Activated T-helper 2 cell treated with anti-CD3 and anti-CD28 coated beads, Interferon-gamma antibody, Interleukin-2, Interleukin-4, amounts not matched to agents 10 μg/mL and 5 μg/mL and 100 μg/mL, durations not matched to agents 14 hours and 24 hours and 36 hours (primary cell): ENCODE results near the gene JSRP1. TPM values are rescaled to one million over a fixed set of nuclear protein-coding genes. Genes with fewer than 3 reads are reported as not detected.

ENCODE experiments used
- DNase-seq: peaks from one replicate; pipeline ENCODE4 v3.0.0; 2021; ENCODE audit warnings: low spot score
- H3K27ac Mint-ChIP-seq: one replicate; pipeline ENCODE4 v1.8.0; 2021; ENCODE audit warnings: mixed read lengths
- H3K27me3 Mint-ChIP-seq: one replicate; pipeline ENCODE4 v1.8.0; 2021; ENCODE audit warnings: low read depth, mixed read lengths
- H3K36me3 Mint-ChIP-seq: one replicate; pipeline ENCODE4 v1.8.0; 2021; ENCODE audit warnings: low read depth, mixed read lengths
- H3K4me1 Mint-ChIP-seq: one replicate; pipeline ENCODE4 v1.8.0; 2021; ENCODE audit warnings: low read depth, mixed read lengths
- H3K4me3 Mint-ChIP-seq: one replicate; pipeline ENCODE4 v1.8.0; 2021; ENCODE audit warnings: low read depth, mild to moderate bottlenecking, moderate library complexity, mixed read lengths
- H3K9me3 Mint-ChIP-seq: one replicate; pipeline ENCODE4 v1.8.0; 2021; ENCODE audit warnings: mixed read lengths
- intact Hi-C: fragments of 100-400 bp; cut with micrococcal nuclease; formaldehyde crosslinking; loops from one replicate; pipeline ENCODE4 v1.15.1; 2023
- total RNA-seq: library from RNA; stranded (reverse); gene quantifications from 2 replicates; pipeline ENCODE4 v1.2.3, GENCODE V29; 2022

Gene JSRP1, protein sequence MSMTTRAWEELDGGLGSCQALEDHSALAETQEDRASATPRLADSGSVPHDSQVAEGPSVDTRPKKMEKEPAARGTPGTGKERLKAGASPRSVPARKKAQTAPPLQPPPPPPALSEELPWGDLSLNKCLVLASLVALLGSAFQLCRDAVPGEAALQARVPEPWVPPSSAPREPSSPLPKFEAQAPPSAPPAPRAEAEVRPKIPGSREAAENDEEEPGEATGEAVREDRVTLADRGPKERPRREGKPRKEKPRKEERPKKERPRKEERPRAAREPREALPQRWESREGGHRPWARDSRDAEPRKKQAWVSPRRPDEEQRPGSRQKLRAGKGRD
- total RNA-seq, result 0.21 and 0.67 TPM in 2 replicates

DNA sequence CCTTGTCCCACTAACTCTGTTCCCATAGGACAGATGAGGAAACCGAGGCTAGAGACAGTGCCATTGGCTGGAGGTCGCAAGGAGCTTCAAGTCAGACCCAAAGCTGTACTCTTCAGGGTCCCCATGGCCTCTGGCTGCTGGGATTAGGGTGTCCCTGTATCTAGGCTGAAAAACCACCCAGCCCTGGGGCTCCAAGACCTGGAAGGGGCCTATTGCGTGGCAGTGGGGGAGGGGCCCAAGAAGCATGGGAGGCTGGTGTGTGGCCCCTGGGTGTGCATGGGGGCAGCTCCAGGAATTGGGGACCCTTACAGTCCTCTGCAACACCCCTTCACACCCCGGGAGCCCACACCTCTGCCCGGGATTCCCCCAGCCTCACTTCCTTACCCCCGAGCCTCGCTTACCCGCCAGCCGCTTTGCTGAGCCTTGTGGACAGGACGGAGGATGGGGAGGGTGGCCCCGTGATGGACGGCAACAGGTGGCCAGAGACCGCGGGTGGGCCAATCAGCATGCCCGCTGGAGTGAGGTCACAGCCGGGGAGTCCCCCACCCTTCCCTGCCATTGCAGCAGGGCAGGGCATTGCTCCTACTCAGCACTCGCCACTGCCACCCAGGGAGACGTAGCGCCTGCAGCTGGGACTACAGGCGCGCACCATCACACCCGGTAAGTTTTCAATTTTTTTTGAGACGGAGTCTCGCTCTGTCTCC lies at the start of gene JSRP1:
JSRP1 (minus strand) TSS at position 436 of the 704 bp plus-strand sequence. CDS start 1,103 bp downstream, outside the sequence.
- Mint-ChIP-seq H3K4me1 (peaks cover 16% of the 10 kb centered on the region), H3K36me3 (no peaks in the 10 kb centered on the region), H3K27ac (peak within 1 kb of the TSS; percentile 71), H3K9me3 (no peaks in the 10 kb centered on the region), H3K27me3 (peaks cover 12% of the 10 kb centered on the region), H3K4me3 (no peak within 1 kb of the TSS)
- intact Hi-C loops, result no loop called here
- DNase-seq, result no peak

DNA sequence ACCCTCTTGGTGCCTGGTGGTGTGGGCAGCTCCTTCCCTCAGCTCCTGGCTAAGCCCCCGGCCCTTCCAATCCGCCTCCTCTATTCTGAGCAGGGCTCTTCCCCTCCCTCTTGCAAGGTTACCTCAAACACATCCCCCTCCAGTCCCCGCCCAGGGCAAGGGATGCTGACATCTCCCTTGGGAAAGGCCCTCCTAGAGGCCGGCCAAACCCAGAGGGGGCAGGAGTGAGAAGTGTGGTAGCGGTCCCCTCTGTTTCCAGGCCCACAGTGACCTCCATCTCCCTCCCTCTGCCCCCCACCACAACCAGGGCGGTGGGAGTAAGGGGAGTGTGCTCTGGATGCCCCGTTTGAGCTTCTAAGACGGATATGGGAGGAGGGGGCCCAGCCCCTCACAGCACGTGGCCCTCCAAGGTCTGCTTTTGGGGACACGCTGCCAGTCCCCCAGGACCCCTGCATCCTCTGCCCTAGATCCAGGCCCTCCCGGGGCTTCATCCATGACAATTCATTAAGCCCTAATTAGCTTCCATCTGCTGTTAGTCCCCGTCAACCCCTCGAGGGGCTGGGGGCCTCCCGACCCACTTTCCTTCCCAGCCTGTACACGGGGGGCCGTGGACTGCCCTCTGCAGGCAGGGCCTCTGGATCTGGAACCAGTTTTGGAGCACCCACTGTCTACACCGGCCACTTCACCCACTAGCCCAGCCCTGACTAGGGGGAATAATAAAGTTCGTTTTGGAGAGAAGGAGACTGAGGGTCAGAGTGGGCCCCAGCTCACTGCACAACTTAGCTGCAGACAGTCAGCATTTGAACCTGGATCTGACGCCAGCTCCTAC lies 49.4 kb upstream of the JSRP1 start:
- Mint-ChIP-seq H3K36me3 (no peaks in the 10 kb centered on the region), H3K4me1 (peaks cover 7% of the 10 kb centered on the region), H3K27me3 (peaks cover 68% of the 10 kb centered on the region), H3K9me3 (no peaks in the 10 kb centered on the region), H3K4me3 (no peak overlapping the region), H3K27ac (no peak overlapping the region)
- no peak for DNase-seq
- intact Hi-C loops, result no loop called here

DNA sequence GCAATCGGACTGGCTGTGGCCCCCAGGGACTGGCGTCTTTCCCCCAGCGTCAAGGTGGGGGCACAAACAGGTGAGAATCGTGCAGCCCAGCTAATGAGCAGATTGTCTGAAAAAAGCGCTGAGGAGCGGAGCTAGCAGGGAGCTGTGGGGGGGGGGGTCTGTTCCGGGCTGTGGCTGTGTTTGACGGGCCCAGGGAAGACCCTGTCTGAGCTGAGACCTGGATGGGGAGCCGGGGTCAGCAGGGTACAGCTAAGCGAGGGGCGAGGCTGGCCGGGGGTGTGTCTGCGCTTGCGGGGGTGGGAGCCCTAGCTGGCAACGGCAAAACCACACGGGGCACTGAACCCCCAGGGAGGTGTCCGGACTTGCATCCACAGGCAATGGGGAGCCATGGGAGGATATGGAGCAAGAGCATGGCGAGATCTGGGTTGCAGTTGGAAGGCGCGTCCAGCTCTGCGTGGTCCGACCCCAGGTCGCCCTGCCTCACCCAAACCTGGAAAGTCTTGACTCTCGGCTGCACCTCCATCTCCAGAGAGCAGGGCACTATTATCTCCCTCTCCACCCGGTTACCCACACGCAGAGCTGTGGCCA lies 47.1 kb upstream of the JSRP1 start:
- intact Hi-C loops, result no loop called here
- Mint-ChIP-seq H3K4me1 (peaks cover 4% of the 10 kb centered on the region), H3K27ac (no peak overlapping the region), H3K4me3 (no peak overlapping the region), H3K27me3 (peaks cover 53% of the 10 kb centered on the region), H3K36me3 (no peaks in the 10 kb centered on the region), H3K9me3 (no peaks in the 10 kb centered on the region)
- no peak for DNase-seq

DNA sequence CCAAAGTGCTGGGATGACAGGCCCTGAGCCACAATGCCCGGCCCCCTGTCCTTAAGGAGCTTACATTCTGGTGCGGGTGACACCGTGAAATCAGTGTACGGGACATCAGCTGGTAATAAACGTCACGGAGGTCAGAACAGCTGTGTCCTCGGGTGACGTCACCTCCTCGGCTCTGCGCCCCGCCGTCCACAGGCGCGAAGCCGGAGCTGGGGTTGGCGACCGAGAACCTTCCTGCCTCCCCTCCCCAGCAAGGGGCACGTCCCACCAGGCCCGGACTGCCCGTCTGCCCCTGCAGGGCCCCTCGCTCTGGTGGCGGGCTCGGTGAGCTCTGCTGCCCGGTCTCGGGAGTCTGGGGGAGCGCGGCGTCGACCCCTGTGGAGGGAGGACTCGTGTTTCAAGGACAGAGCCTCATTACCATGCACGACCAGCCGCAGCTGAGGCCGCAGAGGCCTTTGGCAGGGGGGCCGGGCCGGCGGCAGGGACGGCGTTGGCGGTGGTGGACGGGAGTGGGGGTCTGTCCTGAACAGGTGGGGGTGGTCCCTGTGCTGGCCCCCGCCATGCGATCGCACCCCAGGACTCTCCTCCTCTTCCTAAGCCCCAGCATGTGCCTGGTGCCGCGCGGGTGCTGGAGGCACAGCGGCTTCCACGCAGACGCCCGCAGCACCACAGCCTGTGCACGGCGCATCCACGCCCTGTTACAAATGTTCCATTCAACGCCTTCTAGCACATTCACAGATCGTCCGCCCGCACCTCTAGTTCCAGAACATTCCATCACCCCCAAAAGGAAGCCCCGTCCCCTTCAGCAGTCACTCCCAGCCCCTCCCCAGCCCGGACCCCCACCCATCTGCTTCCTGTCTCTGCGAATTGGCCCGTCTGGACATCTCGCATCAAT lies 46.3 kb upstream of the JSRP1 start:
- H3K9me3 Mint-ChIP-seq, result no peaks in the 10 kb centered on the region
- intact Hi-C loops, result no loop called here
- DNase-seq, result no peak
- H3K4me1 Mint-ChIP-seq, result peaks cover 4% of the 10 kb centered on the region
- H3K27ac Mint-ChIP-seq, result no peak overlapping the region
- no peak overlapping the region for H3K4me3 Mint-ChIP-seq
- H3K27me3 Mint-ChIP-seq, result peaks cover 51% of the 10 kb centered on the region
- H3K36me3 Mint-ChIP-seq, result no peaks in the 10 kb centered on the region

GRCh38 chr19:2300533-2300932 lies 44.3 kb upstream of the JSRP1 start:
- Mint-ChIP-seq H3K27me3 (peaks cover 36% of the 10 kb centered on the region), H3K27ac (no peak overlapping the region), H3K4me1 (peaks cover 4% of the 10 kb centered on the region), H3K4me3 (no peak overlapping the region), H3K9me3 (no peaks in the 10 kb centered on the region), H3K36me3 (no peaks in the 10 kb centered on the region)
- DNase-seq, result no peak
- intact Hi-C loops, result no loop called here

DNA sequence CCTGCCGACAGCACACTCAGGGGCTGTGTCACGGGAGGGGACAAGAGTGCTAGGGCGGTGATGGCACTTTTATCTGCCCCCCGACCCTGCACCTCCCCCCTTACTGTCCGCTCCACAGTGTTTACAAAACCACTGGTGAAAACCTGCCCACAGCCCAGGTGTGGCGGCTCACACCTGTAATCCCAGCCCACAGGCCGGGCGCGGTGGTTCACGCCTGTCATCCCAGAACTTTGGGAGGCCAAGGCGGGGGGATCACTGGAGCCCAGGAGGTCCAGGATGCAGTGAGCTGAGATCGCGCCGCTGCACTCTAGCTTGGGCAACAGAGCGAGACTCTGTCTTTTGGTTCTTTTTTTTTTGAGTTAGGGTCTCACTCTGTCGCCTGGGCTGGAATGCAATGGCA lies 39.9 kb upstream of the JSRP1 start:
- DNase-seq, result no peak
- no peak overlapping the region for H3K27ac Mint-ChIP-seq
- no peak overlapping the region for H3K4me3 Mint-ChIP-seq
- intact Hi-C loops, result no loop called here
- H3K4me1 Mint-ChIP-seq, result peaks cover 2% of the 10 kb centered on the region
- peaks cover 5% of the 10 kb centered on the region for H3K27me3 Mint-ChIP-seq
- peaks cover 10% of the 10 kb centered on the region for H3K36me3 Mint-ChIP-seq
- no peaks in the 10 kb centered on the region for H3K9me3 Mint-ChIP-seq

DNA sequence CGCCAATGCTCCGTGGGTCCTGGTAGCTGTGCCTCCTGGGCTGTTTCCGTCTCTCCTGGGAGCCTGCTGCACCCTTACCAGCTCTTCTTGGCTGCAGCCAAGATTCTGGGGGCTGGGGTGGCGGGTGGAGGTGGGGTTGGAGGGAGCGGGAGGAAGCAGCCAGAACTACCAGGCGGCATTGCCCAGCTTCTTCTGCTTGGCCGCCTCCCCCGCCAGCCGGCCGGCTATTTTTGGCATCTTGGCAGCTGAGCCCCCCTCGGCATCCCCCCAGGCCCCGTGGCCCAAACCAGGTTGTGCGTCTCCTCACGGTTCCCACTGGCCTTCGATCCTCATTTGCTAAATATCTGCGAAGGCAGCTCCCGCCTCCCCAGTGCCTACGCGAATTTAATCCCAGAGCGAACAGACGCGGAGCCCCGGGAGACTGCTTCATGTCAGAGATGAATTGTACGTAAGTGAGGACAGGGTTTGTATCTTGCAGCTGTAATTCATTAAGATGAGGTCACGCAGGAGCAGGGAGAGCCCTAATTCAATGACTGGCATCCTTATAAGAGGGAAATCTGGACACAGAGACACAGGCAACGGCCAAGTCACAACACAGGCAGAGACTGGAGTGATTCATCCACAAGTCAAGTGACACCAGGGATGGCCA lies 38.6 kb upstream of the JSRP1 start:
- intact Hi-C loops, result no loop called here
- Mint-ChIP-seq H3K4me3 (no peak overlapping the region), H3K36me3 (peaks cover 15% of the 10 kb centered on the region), H3K27ac (no peak overlapping the region), H3K9me3 (no peaks in the 10 kb centered on the region), H3K27me3 (no peaks in the 10 kb centered on the region), H3K4me1 (peaks cover 2% of the 10 kb centered on the region)
- no peak for DNase-seq

DNA sequence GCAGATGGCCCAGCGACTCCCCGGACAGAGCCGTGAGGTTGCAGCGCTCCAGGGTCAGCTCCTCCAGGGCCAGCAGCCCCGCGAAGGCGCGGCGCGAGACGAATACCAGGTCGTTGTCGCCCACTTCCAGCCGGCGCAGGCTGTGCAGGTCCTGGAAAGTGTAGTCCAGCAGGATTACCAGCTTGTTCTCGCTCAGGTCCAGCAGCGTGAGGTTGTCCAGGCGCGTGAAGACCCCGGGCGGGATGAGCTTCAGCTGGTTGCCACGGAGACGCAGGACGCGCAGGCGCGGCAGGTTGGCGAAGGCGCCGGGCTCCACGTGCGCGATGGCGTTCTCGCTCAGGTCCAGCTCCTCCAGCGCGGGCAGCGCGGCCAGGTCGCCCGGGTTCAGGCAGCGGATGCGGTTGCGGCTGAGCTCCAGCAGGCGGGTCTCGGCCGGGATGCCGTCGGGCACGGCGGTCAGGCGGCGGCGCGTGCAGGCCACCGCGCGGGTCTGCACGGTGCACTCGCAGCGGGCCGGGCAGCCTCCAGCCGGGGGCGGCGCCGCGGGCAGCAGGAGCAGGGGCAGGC lies 35.1 kb upstream of the JSRP1 start:
- Mint-ChIP-seq H3K36me3 (peaks cover 19% of the 10 kb centered on the region), H3K4me3 (peak overlapping the region; percentile 65)
- intact Hi-C loops, result no loop called here

GRCh38 chr19:2290441-2291184 lies 34.4 kb upstream of the JSRP1 start:
- Mint-ChIP-seq H3K4me3 (peak overlapping the region; percentile 65), H3K9me3 (no peaks in the 10 kb centered on the region), H3K27me3 (peaks cover 2% of the 10 kb centered on the region), H3K4me1 (peaks cover 17% of the 10 kb centered on the region), H3K36me3 (peaks cover 19% of the 10 kb centered on the region), H3K27ac (no peak overlapping the region)
- DNase-seq, result peak; percentile 29
- intact Hi-C loops, result no loop called here

More for the DNA sequence above, 35.1 kb upstream of the JSRP1 start:
- H3K27ac Mint-ChIP-seq, result no peak overlapping the region
- peaks cover 2% of the 10 kb centered on the region for H3K27me3 Mint-ChIP-seq
- DNase-seq, result no peak
- peaks cover 17% of the 10 kb centered on the region for H3K4me1 Mint-ChIP-seq
- H3K9me3 Mint-ChIP-seq, result no peaks in the 10 kb centered on the region

GRCh38 chr19:2289714-2290435 lies 33.7 kb upstream of the JSRP1 start:
- no peaks in the 10 kb centered on the region for H3K9me3 Mint-ChIP-seq
- peak overlapping the region; percentile 80 for H3K27ac Mint-ChIP-seq
- H3K36me3 Mint-ChIP-seq, result peaks cover 19% of the 10 kb centered on the region
- peak; percentile 75 for DNase-seq
- intact Hi-C loops, result no loop called here
- peaks cover 2% of the 10 kb centered on the region for H3K27me3 Mint-ChIP-seq
- H3K4me3 Mint-ChIP-seq, result peak overlapping the region; percentile 85
- H3K4me1 Mint-ChIP-seq, result peaks cover 17% of the 10 kb centered on the region
